ENCODE data around the gene LDLRAD2. TPM values are rescaled to one million over a fixed set of nuclear protein-coding genes. Genes with fewer than 3 reads are reported as not detected.

Gene LDLRAD2
- total and polyA plus RNA-seq, 2 of the 8 experiments (the other 6 are each of a cell fraction or from before 2014, with no cell fraction given): 0.48 to 0.74 TPM

DNA sequence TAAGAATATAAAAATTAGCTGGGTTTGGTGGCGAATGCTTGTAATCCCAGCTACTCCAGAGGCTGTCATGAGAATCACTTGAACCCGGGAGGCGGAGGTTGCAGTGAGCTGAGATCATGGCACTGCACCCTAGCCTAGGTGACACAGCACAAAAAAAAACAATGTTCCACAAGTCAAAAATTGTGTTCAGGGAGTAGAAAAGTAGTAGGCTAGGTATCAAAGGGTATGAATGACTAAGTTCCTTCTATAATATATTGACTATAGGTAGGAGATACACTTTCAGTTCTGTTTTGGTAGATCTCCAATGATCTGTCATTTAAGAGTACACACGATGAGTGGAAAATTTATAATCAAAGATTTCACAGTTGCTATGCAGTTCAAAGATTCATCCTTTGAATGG lies 45.9 kb upstream of the LDLRAD2 start:
- H3K23me2 ChIP-seq (ENCODE audit: low read depth, low read length): no peaks in the 10 kb centered on the region
- H2AFZ ChIP-seq (ENCODE audit: low read length): no peak overlapping the region
- no peak overlapping the region for H4K8ac ChIP-seq (ENCODE audit: extremely low read depth, insufficient read depth, low read length)
- TF ChIP-seq RXRA (IDR thresholded peaks at IDR 0.05; ENCODE audit: insufficient read depth, low read depth, low read length) (no peak), NRF1 (IDR thresholded peaks at IDR 0.05; ENCODE audit: low read depth, low read length) (no peak), GTF2F1 (IDR thresholded peaks at IDR 0.05; ENCODE audit: borderline replicate concordance, low read depth, low read length) (no peak), TAF7 (optimal IDR thresholded peaks at IDR 0.05; ENCODE audit: borderline replicate concordance, low read depth, low read length) (no peak), SIRT6 (IDR thresholded peaks at IDR 0.05; ENCODE audit: low read length) (no peak), BACH1 (IDR thresholded peaks at IDR 0.05; ENCODE audit: low read length) (no peak), MAFK (IDR thresholded peaks at IDR 0.05; ENCODE audit: low read depth, low read length) (no peak), EZH2 (IDR thresholded peaks at IDR 0.05; ENCODE audit: low read depth, low read length, severe bottlenecking) (no peak), SIN3A (conservative IDR thresholded peaks at IDR 0.05 in 1 of 2, IDR thresholded peaks at IDR 0.05 in 1 of 2; ENCODE audit: low read depth in 1 of 2, low read length in 2 of 2) (no peak), CBX5 (IDR thresholded peaks at IDR 0.05; ENCODE audit: low read depth, low read length) (no peak), POLR2AphosphoS5 (IDR thresholded peaks at IDR 0.05; ENCODE audit: low read depth, low read length) (no peak)
- H3K9ac ChIP-seq (replicated peaks in 1 of 4; ENCODE audit: extremely low read depth in 1 of 4, low read depth in 3 of 4, low read length in 3 of 4): no peak overlapping the region; a peak in 1 of 7 replicates
- H3K14ac ChIP-seq (ENCODE audit: insufficient read length): no peak overlapping the region
- H3K79me2 ChIP-seq (ENCODE audit: control insufficient read depth in 1 of 2, insufficient read depth in 2 of 2, low read length in 2 of 2): peaks cover 28 to 96% of the 10 kb centered on the region in 2 experiments
- peaks cover 2 to 9% (median 6%) of the 10 kb centered on the region in 4 experiments for H3K4me1 ChIP-seq (replicated peaks in 1 of 4; ENCODE audit: control insufficient read depth in 3 of 4, insufficient read depth in 4 of 4, low read length in 3 of 4)
- H3K4me2 ChIP-seq (ENCODE audit: insufficient read depth in 1 of 2, low read depth in 2 of 2, low read length in 2 of 2): no peak overlapping the region
- H4K91ac ChIP-seq (replicated peaks; ENCODE audit: insufficient read length, low read length): no peak overlapping the region
- FAIRE-seq: no peak
- H4K20me1 ChIP-seq (replicated peaks in 1 of 2; ENCODE audit: control insufficient read depth in 1 of 2, insufficient read depth in 2 of 2, low read length in 2 of 2): peaks cover 11 to 13% of the 10 kb centered on the region in 2 experiments
- DNase-seq (ENCODE audit: low read depth in 1 of 2, low spot score in 2 of 2): no peak
- H3K9me3 ChIP-seq (ENCODE audit: insufficient read depth in 2 of 2, low read depth in 1 of 2, low read length in 1 of 2): no peaks in the 10 kb centered on the region
- H3K4me3 ChIP-seq (ENCODE audit: extremely low read depth in 1 of 4, insufficient read depth in 2 of 4, low read depth in 3 of 4, low read length in 4 of 4): no peak overlapping the region
- no peak overlapping the region for H3K4ac ChIP-seq (replicated peaks; ENCODE audit: insufficient read length, low read depth, low read length)
- ChIA-PET POLR2A (ENCODE audit: partially characterized antibody) (interaction anchor here (3.7 kb wide), 1 partner anchor 17 kb away, joined by 26 read pairs; the partner anchor contains the start of gene USP48), CTCF (ENCODE audit: partially characterized antibody) (interaction anchor here (1.5 kb wide), 1 partner anchor 8 kb away, joined by 3 read pairs; no protein-coding TSS in a partner anchor)
- no peaks in the 10 kb centered on the region for H3K36me3 ChIP-seq (ENCODE audit: control insufficient read depth in 2 of 4, insufficient read depth in 4 of 4, low read length in 3 of 4)
- no peak overlapping the region for H3K18ac ChIP-seq (ENCODE audit: extremely low read depth, low read length)
- H2BK5ac ChIP-seq (ENCODE audit: low read depth, low read length): no peak overlapping the region
- H2AK5ac ChIP-seq (ENCODE audit: low read depth, low read length): no peak overlapping the region
- no peak overlapping the region for H3K56ac ChIP-seq (replicated peaks; ENCODE audit: insufficient read length, low read depth, low read length)
- H2BK120ac ChIP-seq (replicated peaks; ENCODE audit: low read depth, low read length): no peak overlapping the region
- H2BK12ac ChIP-seq (ENCODE audit: low read depth, low read length): no peak overlapping the region
- no peak overlapping the region for H4K5ac ChIP-seq (ENCODE audit: insufficient read length, low read depth, low read length)
- peaks cover 16% of the 10 kb centered on the region for H3K79me1 ChIP-seq (ENCODE audit: low read depth, low read length)
- H3K27me3 ChIP-seq (replicated peaks in 1 of 4; ENCODE audit: control insufficient read depth in 3 of 4, extremely low read depth in 1 of 4, insufficient read depth in 3 of 4, low read length in 3 of 4): no peaks in the 10 kb centered on the region
- 98% methylated on average over 4 of the region's 4 CpGs; no CpG with 5 or more reads in 1 of the 2 experiments for WGBS, 2 experiments (ENCODE audit: extremely low coverage in 1 of 2, insufficient coverage in 1 of 2, insufficient read length in 1 of 2, insufficient replicate concordance in 2 of 2, low coverage in 1 of 2, low lambda C conversion rate in 2 of 2, missing lambda C conversion rate in 1 of 2)
- no peak overlapping the region for H2BK15ac ChIP-seq (ENCODE audit: low read length)
- H2BK20ac ChIP-seq (ENCODE audit: low read length): no peak overlapping the region
- H3K27ac ChIP-seq (ENCODE audit: low read depth, low read length): no peak overlapping the region
- no peak overlapping the region for H3K23ac ChIP-seq (ENCODE audit: insufficient read length)

Data from H1 (cell line).